Type B pancreatic cell (in vitro differentiated cells): ENCODE data around the gene DCP1A. TPM values are rescaled to one million over a fixed set of nuclear protein-coding genes. Genes with fewer than 3 reads are reported as not detected.
A peak's percentile ranks its signal among the peaks of the same experiment; 100 is the strongest.

Experiments
- DNase-seq: peaks from one replicate; pipeline ENCODE4 v3.0.0; 2021; ENCODE audit warnings: mixed read lengths; ENCODE audit not compliant: unreplicated experiment; ENCODE audit errors: extremely low spot score
- H3K27ac Mint-ChIP-seq: 2 replicates; pipeline ENCODE4 v1.8.0; 2021; ENCODE audit warnings: mild to moderate bottlenecking, mixed read lengths
- H3K27me3 Mint-ChIP-seq: 2 replicates; pipeline ENCODE4 v1.8.0; 2021; ENCODE audit warnings: mixed read lengths
- H3K36me3 Mint-ChIP-seq: 2 replicates; pipeline ENCODE4 v1.8.0; 2021; ENCODE audit warnings: mixed read lengths
- H3K4me1 Mint-ChIP-seq: one replicate; pipeline ENCODE4 v1.8.0; 2021; ENCODE audit warnings: mixed read lengths; ENCODE audit not compliant: unreplicated experiment
- H3K4me3 Mint-ChIP-seq: 2 replicates; pipeline ENCODE4 v1.8.0; 2021; ENCODE audit warnings: mild to moderate bottlenecking, mixed read lengths
- H3K9me3 Mint-ChIP-seq: 2 replicates; pipeline ENCODE4 v1.8.0; 2021; ENCODE audit warnings: mixed read lengths
- CTCF ChIP-seq: fragments of 200-600 bp; sonication (generic); conservative IDR thresholded peaks from 2 replicates; pipeline ENCODE4 v1.5.0; 2021; ENCODE audit warnings: antibody characterized with exemption, mild to moderate bottlenecking
- long read RNA-seq: library from polyadenylated mRNA; unstranded; transcript quantifications from one replicate; pipeline ENCODE4 v2.0.0, GENCODE V29; 2020
- total RNA-seq: library from RNA; stranded (reverse); gene quantifications from 2 replicates; pipeline ENCODE4 v1.2.1, GENCODE V29; 2021; ENCODE audit warnings: low replicate concordance

The DCP1A gene
- total RNA-seq: 28.3 and 31.4 TPM in 2 replicates
- long read RNA-seq, full-length matches to known transcripts: 97 of 128 reads
- long read RNA-seq, partial matches to known transcripts: 12 of 128 reads
- long read RNA-seq, other reads (novel, unspliced or antisense): 19 of 128 reads

DNA sequence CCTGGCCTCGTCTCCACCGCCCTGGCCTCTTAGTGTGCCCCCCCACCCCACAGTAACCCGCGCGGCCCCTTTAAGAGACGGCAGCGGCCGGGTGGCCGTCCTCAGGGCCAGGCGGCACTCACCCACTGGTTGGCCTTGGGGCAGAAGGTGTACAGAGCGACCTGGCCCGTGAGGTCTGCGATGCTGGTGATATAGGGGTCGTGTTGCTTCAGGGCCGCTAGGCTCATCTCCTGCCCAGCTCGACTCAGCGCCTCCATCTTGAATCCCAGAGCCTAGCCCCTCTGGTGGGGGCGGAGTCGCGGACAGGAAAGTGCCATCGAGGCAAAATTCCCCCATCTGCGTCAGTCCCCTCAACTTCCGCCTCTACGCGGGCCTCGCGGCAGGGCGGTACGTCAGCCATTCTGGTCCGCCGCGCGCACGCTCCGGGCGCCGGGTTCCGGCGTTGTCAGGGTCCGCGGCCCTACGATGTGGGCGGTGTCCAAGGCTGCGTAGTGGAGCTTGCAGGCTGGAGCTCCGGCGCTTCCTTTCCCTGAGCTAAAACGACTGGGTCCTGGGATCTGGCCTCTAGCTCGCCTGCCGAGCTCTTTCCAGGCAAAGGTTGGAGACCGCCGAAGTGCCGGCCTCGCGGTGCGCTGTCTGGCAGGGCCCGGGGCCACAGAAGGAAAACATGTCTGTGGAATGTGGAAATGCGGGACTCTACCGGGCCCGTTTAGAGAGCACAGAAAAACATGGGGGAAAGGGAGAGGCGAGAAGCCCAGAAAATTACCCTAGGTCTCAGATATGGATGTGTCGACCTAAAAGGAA, at the start of gene DCP1A:
Gene DCP1A, minus strand, starts transcription at position 283 of the 804 bp plus-strand sequence. Its CDS starts 26 bp downstream, at position 257.
- Mint-ChIP-seq H3K4me3 (peak within 1 kb of the TSS; percentile 99), H3K9me3 (peaks cover 4% of the 10 kb centered on the region), H3K36me3 (peaks cover 14% of the 10 kb centered on the region), H3K4me1 (peaks cover 40% of the 10 kb centered on the region), H3K27ac (peak within 1 kb of the TSS; percentile 100), H3K27me3 (no peaks in the 10 kb centered on the region)
- peak; percentile 98 for DNase-seq
- TF ChIP-seq CTCF: peak; percentile 37

- peaks cover 11% of the 10 kb centered on the region for H3K27me3 Mint-ChIP-seq
- H3K9me3 Mint-ChIP-seq: no peaks in the 10 kb centered on the region
- H3K27ac Mint-ChIP-seq: no peak overlapping the region
These were observed 37.4 kb upstream of the DCP1A start for GRCh38 chr3:53384465-53385423.

DNA sequence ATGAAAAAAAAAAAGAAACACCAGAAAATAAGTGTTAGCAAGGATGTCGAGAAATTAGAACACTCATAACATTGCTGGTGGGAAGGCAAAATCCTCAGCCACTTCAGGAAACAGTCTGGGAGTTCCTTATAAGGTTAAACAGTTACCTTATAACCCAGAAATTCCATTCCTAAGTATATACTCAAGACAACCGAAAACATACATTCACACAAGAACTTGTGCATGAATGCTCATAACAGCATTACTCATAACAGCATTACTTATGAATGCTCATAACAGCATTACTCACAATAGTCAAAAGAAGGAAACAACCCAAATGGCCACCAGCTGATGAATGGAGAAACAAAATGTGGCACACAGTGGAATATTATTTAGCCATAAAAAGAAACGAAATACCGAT, 34.8 kb upstream of the DCP1A start:
- no peak for TF ChIP-seq CTCF
- Mint-ChIP-seq H3K27ac (no peak overlapping the region), H3K27me3 (peaks cover 11% of the 10 kb centered on the region), H3K36me3 (no peaks in the 10 kb centered on the region), H3K4me3 (no peak overlapping the region), H3K9me3 (no peaks in the 10 kb centered on the region), H3K4me1 (no peaks in the 10 kb centered on the region)
- DNase-seq: no peak

More at GRCh38 chr3:53384465-53385423, 37.4 kb upstream of the DCP1A start:
- no peak for TF ChIP-seq CTCF
- no peaks in the 10 kb centered on the region for H3K36me3 Mint-ChIP-seq
- H3K4me3 Mint-ChIP-seq: no peak overlapping the region
- DNase-seq: no peak
- no peaks in the 10 kb centered on the region for H3K4me1 Mint-ChIP-seq

DNA sequence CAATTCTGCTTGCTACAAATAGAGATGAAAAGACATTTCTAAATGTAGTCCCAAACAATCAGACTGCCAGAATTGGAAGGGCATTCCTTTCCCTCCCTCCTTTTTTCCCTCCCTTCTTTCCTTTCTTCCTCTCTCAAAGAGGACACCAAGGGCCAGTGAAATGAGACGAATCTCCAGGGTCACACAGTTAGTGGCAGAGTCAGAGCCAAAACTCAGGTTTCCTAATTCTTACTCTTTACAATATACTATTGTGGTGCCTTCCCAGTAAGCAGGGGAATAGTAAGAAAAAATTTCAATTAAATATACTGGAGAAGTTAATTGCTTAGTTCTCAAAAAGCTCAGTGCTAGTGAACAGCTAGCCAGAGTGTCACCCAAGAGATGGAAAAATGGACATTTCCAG, 33.0 kb upstream of the DCP1A start:
- peaks cover 7% of the 10 kb centered on the region for H3K27me3 Mint-ChIP-seq
- H3K9me3 Mint-ChIP-seq: no peaks in the 10 kb centered on the region
- TF ChIP-seq CTCF: no peak
- H3K4me1 Mint-ChIP-seq: no peaks in the 10 kb centered on the region
- no peak overlapping the region for H3K4me3 Mint-ChIP-seq
- H3K36me3 Mint-ChIP-seq: no peaks in the 10 kb centered on the region
- DNase-seq: no peak
- H3K27ac Mint-ChIP-seq: no peak overlapping the region

GRCh38 chr3:53379898-53380297, 32.6 kb upstream of the DCP1A start:
- H3K4me3 Mint-ChIP-seq: no peak overlapping the region
- H3K27ac Mint-ChIP-seq: no peak overlapping the region
- H3K27me3 Mint-ChIP-seq: peaks cover 9% of the 10 kb centered on the region

More at GRCh38 chr3:53379898-53380297, 32.6 kb upstream of the DCP1A start:
- TF ChIP-seq CTCF: no peak
- DNase-seq: no peak
- no peaks in the 10 kb centered on the region for H3K9me3 Mint-ChIP-seq
- H3K36me3 Mint-ChIP-seq: no peaks in the 10 kb centered on the region
- no peaks in the 10 kb centered on the region for H3K4me1 Mint-ChIP-seq
